HG03095 (cell line): ENCODE results near the gene RNF13.

Source experiments
- ATAC-seq: cut with Tn5 transposase; IDR thresholded peaks from one replicate; pipeline ENCODE4 v1.9.1; 2021; ENCODE audit warnings: moderate library complexity; ENCODE audit not compliant: unreplicated experiment

The RNF13 gene

GRCh38 chr3:149812606-149813366 lies at the start of gene RNF13:
TSS of gene RNF13 (plus strand) at chr3:149813215. CDS start at chr3:149846027, 32,812 bp downstream.
- ATAC-seq = peak; percentile 92

GRCh38 chr3:149763565-149764195 lies 49.3 kb upstream of the RNF13 start:
- ATAC-seq = no peak

GRCh38 chr3:149764302-149764701 lies 48.7 kb upstream of the RNF13 start:
- no peak for ATAC-seq

GRCh38 chr3:149765762-149766334 lies 47.2 kb upstream of the RNF13 start:
- no peak for ATAC-seq

GRCh38 chr3:149767720-149768119 lies 45.3 kb upstream of the RNF13 start:
- no peak for ATAC-seq

- ATAC-seq = no peak
These were observed 44.3 kb upstream of the RNF13 start for GRCh38 chr3:149768704-149769103.

- no peak for ATAC-seq
These were observed 42.8 kb upstream of the RNF13 start for GRCh38 chr3:149770246-149770645.

GRCh38 chr3:149771652-149772271 lies 41.3 kb upstream of the RNF13 start:
- no peak for ATAC-seq

GRCh38 chr3:149772861-149773260 lies 40.2 kb upstream of the RNF13 start:
- ATAC-seq = no peak

- no peak for ATAC-seq
These were observed 36.8 kb upstream of the RNF13 start for GRCh38 chr3:149776170-149776569.

- ATAC-seq = no peak
These were observed 35.4 kb upstream of the RNF13 start for GRCh38 chr3:149777414-149778214.

GRCh38 chr3:149781211-149781610 lies 31.8 kb upstream of the RNF13 start:
- ATAC-seq = no peak

- ATAC-seq = no peak
These were observed 31.3 kb upstream of the RNF13 start for GRCh38 chr3:149781741-149782140.

GRCh38 chr3:149783576-149783975 lies 29.4 kb upstream of the RNF13 start:
- ATAC-seq = no peak

GRCh38 chr3:149784064-149784704 lies 28.8 kb upstream of the RNF13 start:
- no peak for ATAC-seq

GRCh38 chr3:149790268-149790667 lies 22.7 kb upstream of the RNF13 start:
- no peak for ATAC-seq

- ATAC-seq = no peak
These were observed 22.3 kb upstream of the RNF13 start for GRCh38 chr3:149790698-149791097.

- ATAC-seq = no peak
These were observed 20.4 kb upstream of the RNF13 start, which contains the start of gene ANKUB1 for GRCh38 chr3:149792452-149793270. TSS of gene ANKUB1 (minus strand) at chr3:149792554. CDS start at chr3:149792366, 188 bp downstream.

- no peak for ATAC-seq
These were observed 17.0 kb upstream of the RNF13 start for GRCh38 chr3:149796026-149796425.
